ENCODE results near the gene ERC2. TPM values are rescaled to one million over a fixed set of nuclear protein-coding genes. Genes with fewer than 3 reads are reported as not detected.

The ERC2 gene
- total RNA-seq, 1 donor = 0.36 TPM

DNA sequence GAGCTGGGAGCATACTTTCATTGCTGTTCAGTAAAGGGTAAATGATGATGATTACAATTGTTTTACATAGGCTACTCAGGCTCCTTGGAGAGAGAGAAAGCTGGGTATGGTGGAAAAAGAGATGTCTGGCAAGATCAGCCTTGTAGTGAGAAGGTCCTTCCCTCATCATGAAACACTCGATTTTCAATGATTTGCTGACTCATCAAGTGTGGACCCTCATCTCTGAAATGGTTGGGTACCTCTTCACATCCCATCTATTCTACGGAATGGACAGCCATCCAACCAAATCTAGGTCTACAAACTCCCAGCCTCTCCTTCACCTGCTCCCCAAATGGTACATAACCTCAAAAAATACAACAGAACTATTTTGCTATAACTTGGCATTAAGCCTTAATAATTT, 610.6 kb downstream of the ERC2 start:
- Histone ChIP-seq H4K20me1 (ENCODE audit: insufficient read depth, low read length) (no peaks in the 10 kb centered on the region), H3K27me3 (ENCODE audit: insufficient read depth, low read length) (no peaks in the 10 kb centered on the region), H3K36me3 (ENCODE audit: insufficient read depth, low read length) (no peaks in the 10 kb centered on the region), H3K27ac (ENCODE audit: low read depth, low read length) (no peak overlapping the region), H3K79me2 (ENCODE audit: insufficient read depth, low read length) (no peaks in the 10 kb centered on the region), H3K9me3 (ENCODE audit: low read depth, low read length) (no peaks in the 10 kb centered on the region), H3K4me3 (ENCODE audit: insufficient read depth, low read length) (no peak overlapping the region), H3K4me1 (ENCODE audit: insufficient read depth, low read length) (no peaks in the 10 kb centered on the region), H3K4me2 (ENCODE audit: insufficient read depth, low read length) (no peak overlapping the region), H2AFZ (ENCODE audit: low read length) (no peak overlapping the region)
- TF ChIP-seq, protein P1, sequence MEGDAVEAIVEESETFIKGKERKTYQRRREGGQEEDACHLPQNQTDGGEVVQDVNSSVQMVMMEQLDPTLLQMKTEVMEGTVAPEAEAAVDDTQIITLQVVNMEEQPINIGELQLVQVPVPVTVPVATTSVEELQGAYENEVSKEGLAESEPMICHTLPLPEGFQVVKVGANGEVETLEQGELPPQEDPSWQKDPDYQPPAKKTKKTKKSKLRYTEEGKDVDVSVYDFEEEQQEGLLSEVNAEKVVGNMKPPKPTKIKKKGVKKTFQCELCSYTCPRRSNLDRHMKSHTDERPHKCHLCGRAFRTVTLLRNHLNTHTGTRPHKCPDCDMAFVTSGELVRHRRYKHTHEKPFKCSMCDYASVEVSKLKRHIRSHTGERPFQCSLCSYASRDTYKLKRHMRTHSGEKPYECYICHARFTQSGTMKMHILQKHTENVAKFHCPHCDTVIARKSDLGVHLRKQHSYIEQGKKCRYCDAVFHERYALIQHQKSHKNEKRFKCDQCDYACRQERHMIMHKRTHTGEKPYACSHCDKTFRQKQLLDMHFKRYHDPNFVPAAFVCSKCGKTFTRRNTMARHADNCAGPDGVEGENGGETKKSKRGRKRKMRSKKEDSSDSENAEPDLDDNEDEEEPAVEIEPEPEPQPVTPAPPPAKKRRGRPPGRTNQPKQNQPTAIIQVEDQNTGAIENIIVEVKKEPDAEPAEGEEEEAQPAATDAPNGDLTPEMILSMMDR (IDR thresholded peaks at IDR 0.05; ENCODE audit: extremely low read depth, low read depth, low read length) = no peak
- no peak for DNase-seq (ENCODE audit: insufficient read length, low spot score, missing footprints)

DNA sequence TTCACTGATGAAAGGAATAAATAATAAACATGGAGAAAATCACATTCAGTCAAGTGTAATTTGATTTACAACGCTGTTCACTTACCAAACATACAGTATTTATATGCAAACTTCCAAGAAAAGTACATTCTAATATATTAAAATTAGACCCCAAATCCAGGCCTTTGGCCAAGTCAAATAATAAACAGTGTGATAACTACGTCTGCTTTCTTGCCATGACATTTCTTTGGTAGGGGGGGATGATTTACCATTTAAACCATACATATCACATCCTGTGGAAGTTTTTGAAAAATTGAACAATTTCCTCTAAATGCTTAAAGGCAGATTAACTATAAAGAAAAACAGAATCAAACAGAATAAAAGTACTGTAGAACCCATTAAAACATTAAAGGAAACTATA, 613.0 kb downstream of the ERC2 start:
- H4K20me1 ChIP-seq (ENCODE audit: insufficient read depth, low read length) = no peaks in the 10 kb centered on the region
- no peak overlapping the region for H3K27ac ChIP-seq (ENCODE audit: low read depth, low read length)
- no peaks in the 10 kb centered on the region for H3K9me3 ChIP-seq (ENCODE audit: low read depth, low read length)
- no peak overlapping the region for H2AFZ ChIP-seq (ENCODE audit: low read length)
- no peak overlapping the region for H3K4me3 ChIP-seq (ENCODE audit: insufficient read depth, low read length)
- TF ChIP-seq, protein P1 (IDR thresholded peaks at IDR 0.05; ENCODE audit: extremely low read depth, low read depth, low read length) = no peak
- no peak overlapping the region for H3K4me2 ChIP-seq (ENCODE audit: insufficient read depth, low read length)
- no peaks in the 10 kb centered on the region for H3K4me1 ChIP-seq (ENCODE audit: insufficient read depth, low read length)
- no peak for DNase-seq (ENCODE audit: insufficient read length, low spot score, missing footprints)
- H3K36me3 ChIP-seq (ENCODE audit: insufficient read depth, low read length) = no peaks in the 10 kb centered on the region
- no peaks in the 10 kb centered on the region for H3K79me2 ChIP-seq (ENCODE audit: insufficient read depth, low read length)
- H3K27me3 ChIP-seq (ENCODE audit: insufficient read depth, low read length) = no peaks in the 10 kb centered on the region

DNA sequence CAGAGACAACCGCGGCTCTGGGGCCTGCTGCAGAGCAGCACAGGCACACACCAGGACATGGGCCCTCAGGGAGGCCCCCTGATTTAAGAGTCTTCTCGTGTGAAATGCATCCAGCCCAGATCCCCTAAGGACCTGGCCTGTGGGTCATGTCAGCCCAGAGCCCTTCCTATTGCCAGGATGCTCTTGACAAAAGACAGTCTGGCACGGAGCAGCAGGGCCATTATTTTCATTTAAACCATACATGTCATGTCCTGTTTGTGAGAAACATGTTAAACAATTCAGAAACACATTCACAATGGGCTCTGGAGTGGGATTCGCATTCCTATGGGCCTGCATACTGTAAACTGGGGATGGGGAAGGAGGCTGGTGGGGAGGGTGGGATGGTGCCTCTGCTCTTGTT, 613.8 kb downstream of the ERC2 start:
- Histone ChIP-seq H3K27me3 (ENCODE audit: insufficient read depth, low read length) (no peaks in the 10 kb centered on the region), H3K36me3 (ENCODE audit: insufficient read depth, low read length) (no peaks in the 10 kb centered on the region), H3K4me1 (ENCODE audit: insufficient read depth, low read length) (no peaks in the 10 kb centered on the region), H3K79me2 (ENCODE audit: insufficient read depth, low read length) (no peaks in the 10 kb centered on the region), H3K4me3 (ENCODE audit: insufficient read depth, low read length) (no peak overlapping the region), H3K27ac (ENCODE audit: low read depth, low read length) (no peak overlapping the region), H2AFZ (ENCODE audit: low read length) (no peak overlapping the region), H3K9me3 (ENCODE audit: low read depth, low read length) (no peaks in the 10 kb centered on the region), H3K4me2 (ENCODE audit: insufficient read depth, low read length) (no peak overlapping the region), H4K20me1 (ENCODE audit: insufficient read depth, low read length) (no peaks in the 10 kb centered on the region)
- TF ChIP-seq, protein P1 (IDR thresholded peaks at IDR 0.05; ENCODE audit: extremely low read depth, low read depth, low read length) = no peak
- no peak for DNase-seq (ENCODE audit: insufficient read length, low spot score, missing footprints)

DNA sequence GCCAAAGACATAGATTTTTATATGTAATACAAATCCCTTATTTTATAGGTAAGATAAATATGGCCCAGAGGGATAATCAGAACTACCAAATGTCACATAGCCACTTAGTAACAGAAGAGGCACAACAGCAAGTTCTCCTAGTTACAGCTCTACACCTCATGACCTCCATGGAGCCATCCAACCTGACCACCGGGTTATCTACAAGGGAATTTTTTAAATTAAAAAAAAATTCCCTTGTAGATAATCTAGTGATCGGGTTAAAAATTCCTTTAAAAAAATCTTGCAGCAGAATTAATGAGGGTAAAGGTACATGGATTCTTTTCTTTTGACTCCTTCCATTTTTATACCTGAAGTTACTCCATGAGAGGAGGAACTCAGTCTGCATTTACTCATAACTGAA, 615.9 kb downstream of the ERC2 start:
- DNase-seq (ENCODE audit: insufficient read length, low spot score, missing footprints) = no peak
- TF ChIP-seq, protein P1 (IDR thresholded peaks at IDR 0.05; ENCODE audit: extremely low read depth, low read depth, low read length) = no peak
- H3K79me2 ChIP-seq (ENCODE audit: insufficient read depth, low read length) = no peaks in the 10 kb centered on the region
- no peak overlapping the region for H2AFZ ChIP-seq (ENCODE audit: low read length)
- no peaks in the 10 kb centered on the region for H3K36me3 ChIP-seq (ENCODE audit: insufficient read depth, low read length)
- no peak overlapping the region for H3K27ac ChIP-seq (ENCODE audit: low read depth, low read length)
- no peaks in the 10 kb centered on the region for H3K9me3 ChIP-seq (ENCODE audit: low read depth, low read length)
- H3K4me3 ChIP-seq (ENCODE audit: insufficient read depth, low read length) = no peak overlapping the region
- H3K27me3 ChIP-seq (ENCODE audit: insufficient read depth, low read length) = no peaks in the 10 kb centered on the region
- H3K4me1 ChIP-seq (ENCODE audit: insufficient read depth, low read length) = no peaks in the 10 kb centered on the region
- H4K20me1 ChIP-seq (ENCODE audit: insufficient read depth, low read length) = no peaks in the 10 kb centered on the region
- H3K4me2 ChIP-seq (ENCODE audit: insufficient read depth, low read length) = no peak overlapping the region

Measured in osteoblast (primary cell).